Kasumi-1 (cell line): ENCODE results near the gene PDCD7.
"Not testable (repeated sequence)": the region's sequence is repeated elsewhere in the genome, so short reads cannot be mapped to it uniquely, and the experiment has no call there.

Experiments
- DNase-seq, 2 experiments: peaks; one replicate each; lab custom pipeline; 2025; lab: John Stamatoyannopoulos, UW

PDCD7 gene

DNA sequence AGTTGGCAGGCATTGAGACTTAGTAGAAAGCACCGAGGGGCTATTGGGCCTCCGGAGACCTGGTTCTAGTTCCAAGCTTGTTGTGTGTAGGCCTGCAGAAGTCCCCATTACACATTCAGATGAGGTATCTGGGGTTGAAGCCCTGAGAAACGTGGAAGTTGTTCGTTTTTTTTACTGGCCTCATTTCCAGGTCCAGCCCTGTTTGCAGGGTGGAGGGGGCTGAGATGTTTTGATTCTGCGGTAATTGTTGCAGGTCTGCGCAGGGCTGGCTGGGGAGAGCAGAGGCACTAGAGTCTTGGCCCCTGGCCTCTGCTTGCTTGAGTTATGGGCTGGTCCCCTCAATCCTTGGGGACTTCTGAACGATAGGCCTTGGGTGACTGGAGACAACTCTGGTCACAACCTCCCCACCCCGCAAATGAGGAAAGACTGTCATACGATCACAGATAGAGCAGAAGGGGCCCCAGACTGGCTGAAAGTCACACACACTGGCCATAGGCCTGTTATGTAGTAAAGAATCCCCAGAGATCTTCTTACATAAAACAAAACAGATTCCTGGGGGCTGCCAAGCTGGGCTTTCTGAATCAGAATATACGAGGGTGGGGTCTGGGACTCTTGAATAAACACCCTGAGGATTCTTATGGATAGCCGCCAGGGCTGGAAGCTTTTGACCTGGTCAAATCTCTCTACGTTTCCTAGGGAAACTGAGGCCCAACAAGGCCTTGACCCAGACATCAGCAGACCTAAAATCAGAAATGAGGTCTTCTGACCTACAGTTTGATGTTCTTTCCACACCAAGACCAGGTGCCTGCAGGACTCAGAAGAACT lies 41.5 kb downstream of the PDCD7 start:
- DNase-seq = no peak

DNA sequence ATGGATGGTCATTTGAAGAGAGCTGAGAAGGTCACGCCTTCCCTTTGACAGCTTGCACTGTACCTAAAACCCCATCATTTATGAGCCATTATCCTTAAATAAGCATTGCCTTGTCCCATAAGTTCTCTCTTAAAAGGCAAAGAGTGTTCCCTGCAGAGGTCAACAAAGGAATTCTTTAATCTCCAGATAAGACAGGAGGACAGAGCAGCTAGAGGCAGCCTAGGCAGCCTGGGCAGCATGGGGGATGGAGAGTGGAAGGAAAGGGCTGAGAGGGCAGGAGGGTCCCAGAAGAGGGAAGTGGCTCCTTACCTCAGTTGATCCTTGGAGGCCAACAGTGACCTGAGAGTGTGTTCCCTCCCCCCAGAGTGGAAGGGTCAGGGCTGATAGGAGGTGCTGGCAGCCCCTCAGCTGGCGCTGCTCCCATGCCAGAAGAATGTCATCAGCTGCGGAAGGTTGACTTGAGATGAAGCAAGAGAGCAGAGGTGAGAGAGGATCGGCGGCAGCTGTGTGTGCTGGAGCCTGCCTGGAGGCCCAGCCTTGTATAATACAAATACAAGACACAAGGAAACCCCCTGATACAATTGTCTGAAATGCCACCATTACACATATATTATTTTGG lies 44.3 kb downstream of the PDCD7 start:
- DNase-seq = no peak

DNA sequence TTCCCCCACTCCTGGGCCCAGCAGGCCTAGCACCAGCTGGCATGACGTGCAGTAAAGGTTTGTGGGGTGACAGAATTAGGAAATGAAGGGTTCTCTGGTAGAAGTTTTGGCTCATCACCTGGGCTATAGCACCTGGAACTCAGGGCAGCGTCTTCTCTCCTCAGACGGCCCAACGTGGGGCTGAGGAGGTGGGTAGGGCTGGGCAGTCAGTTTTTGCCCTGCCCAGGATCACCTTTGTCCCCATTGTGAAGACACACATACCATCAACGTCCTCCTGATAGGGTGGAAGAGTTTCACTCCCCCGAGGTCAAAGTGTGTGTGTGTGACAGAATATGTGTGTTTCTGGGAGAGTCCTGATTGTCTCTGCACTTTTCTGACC lies 45.0 kb downstream of the PDCD7 start:
- no peak for DNase-seq

DNA sequence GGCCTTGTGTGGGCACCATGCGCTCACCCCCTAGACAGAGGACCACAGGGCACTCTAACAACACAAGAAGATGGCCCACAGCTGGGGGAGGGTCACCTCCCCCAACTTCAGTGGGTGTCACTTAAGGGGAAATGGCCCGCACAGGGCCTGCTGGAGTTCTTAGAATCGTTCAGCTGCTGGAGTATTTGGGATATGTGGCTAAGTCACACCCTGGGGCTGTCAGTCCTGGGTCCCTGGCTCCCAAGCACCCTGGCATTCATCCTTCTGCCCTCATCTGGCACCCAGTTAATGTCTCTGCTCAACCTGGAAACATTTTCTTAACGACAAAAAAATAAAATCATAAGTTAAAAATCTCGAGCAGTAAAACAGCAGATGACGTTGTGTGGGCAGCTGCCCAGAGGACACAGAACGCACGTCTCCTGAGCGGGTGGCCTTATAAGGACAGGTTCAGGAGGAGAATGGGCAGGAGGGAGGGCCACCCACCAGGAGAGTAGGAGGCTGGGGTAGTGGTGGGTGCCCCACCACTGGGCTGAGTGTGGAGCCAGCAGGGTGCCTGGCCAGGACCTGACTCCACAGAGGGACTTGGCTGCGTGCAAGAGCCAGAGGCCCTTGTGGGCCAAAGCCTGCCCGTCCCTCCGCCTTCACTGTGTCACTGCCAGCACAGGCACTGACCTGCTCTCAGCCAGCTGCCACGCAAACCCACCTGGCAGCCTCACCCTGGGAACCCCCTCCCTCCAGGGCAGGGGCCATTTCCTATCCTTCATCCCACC lies 45.5 kb downstream of the PDCD7 start:
- DNase-seq = no peak

DNA sequence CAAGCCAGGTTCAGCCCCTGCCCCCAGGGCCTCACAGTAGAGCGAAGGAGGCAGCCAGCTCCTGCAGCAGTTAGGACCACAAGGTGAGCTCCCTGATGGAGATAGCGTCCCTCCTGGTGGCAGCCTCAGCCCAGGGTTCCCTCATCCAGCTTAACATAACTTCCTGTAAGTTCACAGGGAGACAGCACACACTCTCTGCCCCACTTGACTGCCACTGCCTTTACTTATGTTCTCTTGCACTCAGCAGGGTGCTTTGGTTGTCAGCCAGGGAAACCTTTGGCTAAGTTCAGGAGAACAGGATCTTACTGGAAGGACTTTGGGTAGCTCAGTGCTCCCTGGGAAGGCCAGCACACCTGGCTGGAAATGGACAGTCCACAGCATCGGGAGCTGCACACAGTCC lies 46.2 kb downstream of the PDCD7 start:
- DNase-seq = no peak

DNA sequence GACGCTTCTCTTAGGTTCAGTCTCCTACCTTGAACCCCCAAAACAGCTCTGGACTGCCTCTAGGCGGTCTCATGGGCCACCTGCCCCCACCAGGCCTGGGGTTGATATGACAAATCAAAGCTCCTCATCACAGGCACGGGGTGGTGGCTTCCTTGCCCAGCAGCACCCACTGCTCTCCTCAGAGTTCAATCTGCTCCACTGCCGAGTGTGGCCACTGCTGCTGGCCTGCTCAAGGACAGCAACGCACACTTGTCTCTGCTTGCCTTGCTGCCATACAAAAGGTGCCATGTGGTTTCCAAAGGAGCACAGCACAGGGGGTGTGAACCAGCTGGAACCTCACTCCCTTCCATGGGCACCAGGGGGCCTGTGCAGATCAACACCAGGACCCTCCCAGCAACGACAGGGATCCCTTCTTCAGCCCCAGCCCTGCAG lies 46.9 kb downstream of the PDCD7 start:
- peak in 1 of 2 experiments; percentile 20 for DNase-seq

DNA sequence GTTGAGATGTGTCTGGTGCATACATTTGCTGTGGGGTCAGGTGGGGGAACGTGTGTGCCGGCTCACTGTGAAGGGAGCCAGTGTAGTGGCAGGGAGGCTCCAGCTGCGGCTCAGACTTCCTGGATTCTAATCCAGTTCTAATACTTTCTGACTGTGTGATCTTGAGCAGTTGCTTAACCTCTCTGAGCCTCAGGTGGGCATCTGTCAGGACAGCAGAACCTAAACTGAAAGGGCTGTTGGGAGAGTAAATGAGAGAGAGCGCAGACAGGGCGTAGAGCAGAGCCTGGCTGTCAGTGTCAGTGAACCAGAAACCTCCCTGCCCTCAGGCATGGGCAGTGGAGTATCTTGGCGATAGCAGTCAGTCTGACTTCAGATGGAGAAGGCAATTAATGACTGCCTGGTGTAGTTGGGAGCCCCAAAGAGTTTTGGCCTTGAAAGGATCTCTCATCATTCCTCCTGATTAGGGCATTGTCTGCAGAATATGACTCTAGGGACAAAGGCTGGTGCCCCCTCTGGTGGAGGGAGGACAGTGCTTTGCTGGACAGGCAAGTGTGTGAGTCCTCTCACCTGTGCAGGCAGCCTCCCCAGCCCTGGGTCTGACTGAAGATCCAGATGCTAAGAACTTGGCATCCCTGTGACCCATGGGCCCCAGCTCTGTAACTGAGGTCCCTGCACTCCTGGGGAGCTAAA lies 47.5 kb downstream of the PDCD7 start:
- peak in 1 of 2 experiments; percentile 4 for DNase-seq

DNA sequence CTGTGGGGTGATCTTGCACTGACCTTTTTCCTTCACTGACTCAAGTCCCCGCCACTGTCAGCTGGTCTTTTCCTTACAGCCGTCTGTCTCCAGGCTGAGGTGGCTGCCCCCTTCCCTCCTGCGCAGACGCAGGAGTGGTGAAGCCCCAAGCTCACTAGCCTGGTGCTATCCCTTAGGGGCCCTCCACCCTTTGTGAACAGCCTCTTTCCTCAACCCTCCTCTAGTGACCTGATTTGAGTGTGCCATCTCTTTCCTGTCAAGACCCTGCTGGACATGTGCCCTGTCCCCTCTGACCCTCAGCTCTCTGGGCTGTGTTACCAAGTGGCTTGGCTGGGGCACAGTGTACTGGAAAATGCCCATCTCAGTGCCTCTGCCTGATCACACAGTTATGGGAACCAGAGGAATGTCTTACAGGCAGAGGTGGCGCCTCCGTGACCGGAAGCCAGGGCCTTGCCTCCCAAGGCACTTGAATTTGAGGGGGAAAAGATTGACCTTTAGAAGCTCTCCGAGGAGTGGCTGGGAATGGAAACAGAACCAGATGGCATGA lies 48.3 kb downstream of the PDCD7 start:
- DNase-seq = no peak

DNA sequence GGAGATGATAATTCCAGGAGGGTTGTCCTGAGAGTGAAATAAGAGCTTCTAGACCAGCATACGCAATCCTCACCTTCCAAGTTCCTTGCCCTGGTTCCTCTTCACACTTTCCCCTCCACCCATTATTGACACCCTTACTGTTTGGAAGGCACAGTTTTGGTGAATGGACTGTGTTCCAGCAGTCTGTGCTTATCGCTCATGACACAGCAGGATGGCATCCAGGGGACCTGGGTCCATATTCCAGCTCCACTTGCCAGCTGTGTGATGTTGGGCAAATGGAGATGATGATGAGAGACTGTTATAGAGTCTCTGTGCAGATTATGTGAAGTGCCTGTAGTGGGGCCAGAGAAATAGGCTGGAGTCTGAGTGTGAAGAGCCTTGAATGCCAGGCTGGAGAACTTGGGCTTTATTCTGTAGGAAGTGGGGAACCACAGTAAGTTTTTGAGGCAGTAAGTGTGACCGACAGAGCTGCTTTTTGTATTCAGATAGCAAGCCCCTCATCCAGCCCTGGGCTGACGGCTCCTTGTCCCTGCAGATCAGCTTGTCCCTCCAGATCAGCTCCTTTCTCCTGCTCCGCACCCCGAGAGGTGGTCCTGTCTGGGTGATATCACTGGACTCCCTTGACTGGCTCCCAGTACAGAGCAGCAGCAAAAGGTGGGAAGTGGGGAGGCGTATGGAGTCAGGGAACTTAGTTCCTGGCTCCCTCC lies 49.0 kb downstream of the PDCD7 start:
- DNase-seq = no peak

DNA sequence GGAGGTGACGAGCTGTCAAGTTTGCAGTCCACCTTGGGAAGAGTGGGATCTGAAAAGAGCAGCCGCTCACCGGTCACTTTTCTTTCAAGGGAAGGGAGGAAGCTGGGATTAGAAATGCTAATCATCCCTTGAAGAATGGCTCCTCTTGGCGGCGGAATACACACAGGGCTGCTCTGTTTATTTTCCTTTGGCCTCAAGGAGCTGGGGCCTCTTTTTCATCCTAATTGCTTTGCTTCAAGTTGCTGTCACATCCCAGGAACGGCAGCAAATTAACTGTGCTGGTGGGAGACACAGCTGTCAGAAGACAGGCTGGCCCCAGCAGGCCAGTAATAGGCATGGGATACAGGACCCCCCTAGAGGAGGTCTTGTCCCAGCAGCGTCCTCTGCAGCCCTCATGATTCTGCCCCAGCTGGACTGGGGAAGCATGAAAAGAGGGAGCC lies 50.3 kb downstream of the PDCD7 start:
- DNase-seq = no peak

DNA sequence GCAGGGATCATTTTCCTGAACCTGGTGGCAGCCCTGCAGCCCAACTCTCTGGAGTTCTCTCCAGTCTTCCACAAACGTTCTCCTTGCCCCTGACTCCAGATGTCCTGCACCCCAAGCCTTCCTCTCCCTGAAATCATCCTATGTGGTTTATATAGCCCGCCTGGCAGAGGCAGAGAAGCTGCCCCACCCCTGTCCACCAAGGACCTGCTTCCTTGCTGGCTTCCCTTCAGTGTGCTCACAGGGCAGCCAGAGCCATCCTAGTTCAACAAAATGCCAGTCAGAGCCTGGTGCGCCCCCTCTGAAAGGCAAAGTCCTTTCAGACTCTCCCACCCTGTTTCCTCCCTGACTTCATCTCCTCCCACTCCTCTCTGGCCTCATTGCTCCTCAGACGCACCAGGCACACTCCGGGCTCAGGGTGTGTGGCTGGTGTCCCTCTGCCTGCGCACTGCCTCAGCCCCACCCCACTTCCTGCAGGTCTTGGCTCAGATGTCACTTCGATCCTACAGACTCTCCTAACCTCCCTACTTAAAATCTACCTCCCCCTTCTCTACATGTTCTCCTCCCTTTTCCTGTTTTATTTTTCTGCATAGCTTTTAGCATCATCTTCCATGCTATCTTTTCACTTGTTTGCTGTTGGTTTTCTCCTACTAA lies 51.2 kb downstream of the PDCD7 start:
- peak; percentile 29 to 46 for DNase-seq

DNA sequence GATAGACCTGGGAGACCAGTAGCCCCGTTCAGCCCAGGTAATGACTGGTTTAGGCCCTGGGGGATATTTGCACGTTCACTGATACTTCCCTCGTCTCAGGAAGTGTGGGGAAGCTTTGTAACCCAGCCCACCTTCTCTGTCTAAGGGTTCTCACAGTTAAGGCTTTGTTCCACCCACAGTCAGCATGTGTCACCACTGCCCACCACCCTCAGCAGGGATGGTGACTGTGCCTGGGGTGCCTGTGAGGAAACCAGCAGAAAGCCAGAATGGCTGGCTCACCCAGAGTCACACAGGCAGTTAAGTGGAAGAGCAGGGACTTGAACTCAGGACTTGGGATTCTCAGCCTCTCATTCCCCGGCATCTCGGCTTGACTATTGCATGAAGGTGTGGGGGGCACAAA lies 51.9 kb downstream of the PDCD7 start:
- DNase-seq = no peak

DNA sequence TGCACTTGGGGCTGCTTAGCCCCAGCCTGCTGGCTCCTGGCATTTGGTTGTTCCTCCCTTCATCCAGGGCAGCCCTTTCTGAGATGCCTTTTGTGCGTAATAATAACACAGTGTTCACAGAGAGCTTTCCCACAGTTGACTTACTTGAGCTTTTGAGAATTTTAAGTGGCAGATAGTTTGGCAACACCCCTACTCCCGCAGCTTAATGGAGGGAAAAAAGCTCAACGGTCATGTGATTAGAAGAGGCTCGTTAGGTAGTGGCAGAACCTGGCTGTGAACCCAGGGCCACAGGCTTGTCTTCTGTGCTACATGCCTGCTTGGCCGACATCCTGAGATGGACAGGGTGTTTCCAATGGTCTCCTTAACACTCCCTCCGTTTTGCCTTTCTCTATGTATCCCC lies 52.3 kb downstream of the PDCD7 start:
- no peak for DNase-seq

DNA sequence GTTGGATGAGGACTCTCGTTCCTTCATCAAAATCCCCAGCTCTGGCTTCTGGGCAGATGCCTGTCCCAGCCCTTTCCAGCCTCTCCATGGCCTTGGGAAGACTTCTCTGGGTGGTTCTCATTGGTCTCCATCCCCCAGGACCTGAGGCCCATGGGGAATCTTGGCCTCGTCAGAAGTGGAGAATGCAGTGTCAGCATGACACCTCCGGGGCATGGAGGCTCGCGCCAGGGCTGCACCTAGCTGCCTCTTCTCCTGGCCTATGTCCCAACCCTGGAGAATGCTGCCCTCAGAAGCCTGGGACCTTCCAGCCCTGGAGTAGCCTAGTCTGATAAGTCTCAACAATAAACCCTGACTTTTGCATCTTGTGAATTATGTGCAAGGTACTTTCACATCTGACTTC lies 54.0 kb downstream of the PDCD7 start:
- DNase-seq = no peak

DNA sequence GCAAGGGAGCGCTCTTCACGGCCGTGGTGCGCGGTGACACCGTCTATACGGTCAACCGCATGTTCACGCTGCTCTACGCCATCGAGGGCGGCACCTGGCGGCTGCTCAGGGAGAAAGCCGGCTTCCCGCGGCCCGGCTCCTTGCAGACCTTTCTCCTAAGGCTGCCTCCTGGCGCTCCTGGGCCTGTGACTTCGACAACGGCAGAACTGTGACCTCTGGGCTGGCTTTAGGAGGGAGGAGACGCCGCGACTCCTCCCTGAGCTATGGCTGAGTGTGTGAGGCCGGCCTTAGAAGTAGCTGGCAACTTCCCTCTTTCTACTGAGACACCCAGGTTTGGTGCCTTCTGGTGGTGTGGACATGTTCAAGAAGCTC lies 55.6 kb downstream of the PDCD7 start:
- no peak for DNase-seq

DNA sequence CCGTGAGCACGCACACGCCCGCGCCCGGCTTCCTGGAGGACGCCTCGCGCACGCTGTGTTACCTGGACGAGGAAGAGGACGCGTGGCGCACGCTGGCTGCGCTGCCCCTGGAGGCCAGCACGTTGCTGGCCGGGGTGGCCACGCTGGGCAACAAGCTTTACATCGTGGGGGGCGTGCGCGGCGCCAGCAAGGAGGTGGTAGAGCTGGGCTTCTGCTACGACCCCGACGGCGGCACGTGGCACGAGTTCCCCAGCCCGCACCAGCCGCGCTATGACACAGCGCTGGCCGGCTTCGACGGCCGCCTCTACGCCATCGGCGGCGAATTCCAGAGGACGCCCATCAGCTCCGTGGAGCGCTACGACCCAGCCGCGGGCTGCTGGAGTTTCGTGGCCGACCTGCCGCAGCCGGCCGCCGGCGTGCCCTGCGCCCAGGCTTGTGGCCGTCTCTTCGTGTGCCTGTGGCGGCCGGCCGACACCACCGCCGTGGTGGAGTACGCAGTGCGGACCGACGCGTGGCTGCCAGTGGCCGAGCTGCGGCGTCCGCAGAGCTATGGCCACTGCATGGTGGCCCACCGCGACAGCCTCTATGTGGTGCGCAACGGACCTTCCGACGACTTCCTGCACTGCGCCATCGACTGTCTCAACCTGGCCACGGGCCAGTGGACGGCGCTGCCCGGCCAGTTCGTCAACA lies 56.2 kb downstream of the PDCD7 start:
- DNase-seq = no peak

DNA sequence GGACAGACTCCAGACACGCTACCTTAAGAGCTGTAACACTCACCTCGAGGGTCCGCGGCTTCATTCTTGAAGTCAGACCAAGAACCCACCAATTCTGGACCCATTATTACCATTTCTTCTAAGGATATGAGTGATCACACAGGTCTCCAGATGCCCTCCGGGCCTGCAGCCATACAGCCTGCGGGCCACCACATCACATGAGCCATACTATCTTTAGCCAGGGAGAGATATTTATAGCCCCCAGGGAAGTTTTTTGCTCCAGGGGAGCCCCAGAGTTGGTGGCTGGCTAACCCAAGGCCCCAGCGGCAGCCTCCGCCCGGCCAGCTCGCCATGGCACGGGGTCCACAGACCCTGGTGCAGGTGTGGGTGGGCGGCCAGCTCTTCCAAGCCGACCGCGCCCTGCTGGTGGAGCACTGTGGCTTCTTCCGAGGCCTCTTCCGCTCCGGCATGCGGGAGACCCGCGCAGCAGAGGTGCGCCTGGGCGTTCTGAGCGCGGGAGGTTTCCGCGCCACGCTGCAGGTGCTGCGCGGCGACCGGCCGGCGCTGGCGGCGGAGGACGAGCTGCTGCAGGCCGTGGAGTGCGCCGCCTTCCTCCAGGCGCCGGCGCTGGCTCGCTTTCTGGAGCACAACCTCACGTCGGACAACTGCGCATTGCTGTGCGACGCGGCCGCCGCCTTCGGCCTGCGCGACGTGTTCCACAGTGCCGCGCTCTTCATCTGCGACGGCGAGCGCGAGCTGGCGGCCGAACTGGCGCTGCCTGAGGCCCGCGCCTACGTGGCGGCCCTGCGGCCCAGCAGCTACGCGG lies 56.9 kb downstream of the PDCD7 start, which contains the start of gene KBTBD13:
Gene KBTBD13, plus strand, starts transcription at position 261 of the 805 bp plus-strand sequence. Its CDS starts 70 bp downstream, at position 331.
- no peak for DNase-seq

DNA sequence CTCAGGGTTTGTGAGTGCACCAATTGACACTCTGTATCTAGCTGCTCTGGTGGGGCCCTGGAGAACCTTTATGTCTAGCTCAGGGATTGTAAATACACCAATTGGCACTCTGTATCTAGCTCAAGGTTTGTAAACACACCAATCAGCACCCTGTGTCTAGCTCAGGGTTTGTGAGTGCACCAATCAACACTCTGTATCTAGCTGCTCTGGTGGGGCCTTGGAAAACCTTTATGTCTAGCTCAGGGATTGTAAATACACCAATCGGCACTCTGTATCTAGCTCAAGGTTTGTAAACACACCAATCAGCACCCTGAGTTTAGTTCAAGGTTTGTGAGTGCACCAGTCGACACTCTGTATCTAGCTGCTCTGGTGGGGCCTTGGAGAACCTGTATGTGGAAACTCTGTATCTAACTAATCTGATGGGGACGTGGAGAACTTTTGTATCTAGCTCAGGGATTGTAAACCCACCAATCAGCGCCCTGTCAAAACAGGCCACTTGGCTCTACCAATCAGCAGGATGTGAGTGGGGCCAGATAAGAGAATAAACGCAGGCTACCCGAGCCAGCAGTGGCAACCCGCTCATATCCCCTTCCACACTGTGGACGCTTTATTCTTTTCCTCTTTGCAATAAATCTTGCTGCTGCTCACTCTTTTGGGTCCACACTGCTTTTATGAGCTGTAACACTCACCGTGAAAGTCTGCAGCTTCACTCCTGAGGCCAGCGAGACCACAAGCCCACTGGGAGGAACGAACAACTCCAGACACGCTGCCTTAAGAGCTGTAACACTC lies 57.8 kb downstream of the PDCD7 start:
- DNase-seq = not testable (repeated sequence)
